Measurements from ENCODE around the gene CERS6. TPM values are rescaled to one million over a fixed set of nuclear protein-coding genes. Genes with fewer than 3 reads are reported as not detected.

CERS6 gene
- polyA plus RNA-seq, 1 donor (not counting 4 experiments of a cell fraction or from before 2014, with no cell fraction given): 19.5 TPM

DNA sequence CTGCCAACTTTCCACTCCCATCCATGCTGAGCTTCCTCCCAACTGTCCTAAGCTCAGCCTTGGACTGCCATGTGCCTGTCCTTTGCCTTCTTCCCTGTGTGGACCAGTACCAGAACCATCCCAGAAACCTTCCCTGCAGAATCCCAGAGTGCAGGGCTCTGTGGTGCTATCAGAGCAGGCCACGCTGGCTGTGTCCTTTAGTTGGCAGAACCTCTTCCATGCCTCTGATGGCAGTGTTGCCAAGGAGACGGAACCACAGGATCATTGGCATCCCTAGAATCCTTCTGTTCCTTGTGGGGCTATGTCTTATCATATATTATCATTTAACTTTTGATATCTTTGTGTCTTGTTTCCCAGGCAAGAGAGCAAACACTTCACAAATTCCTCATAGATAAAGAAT, 273.4 kb downstream of the CERS6 start:
- Histone ChIP-seq H3K27me3 (ENCODE audit: control insufficient read depth, extremely low read depth, insufficient read depth, low read length) (no peaks in the 10 kb centered on the region), H3K9me3 (ENCODE audit: control insufficient read depth, low read depth, low read length) (no peaks in the 10 kb centered on the region), H2AFZ (ENCODE audit: control insufficient read depth, low read length) (no peak overlapping the region), H3K9me1 (ENCODE audit: control insufficient read depth, extremely low read depth, insufficient read depth, low read length) (no peaks in the 10 kb centered on the region), H3K27ac (ENCODE audit: control insufficient read depth, insufficient read depth, low read length) (no peak overlapping the region), H3K4me1 (ENCODE audit: control insufficient read depth, extremely low read depth, insufficient read depth, low read length) (no peaks in the 10 kb centered on the region), H4K20me1 (ENCODE audit: control insufficient read depth, extremely low read depth, insufficient read depth, low read length) (no peaks in the 10 kb centered on the region), H3K36me3 (ENCODE audit: control insufficient read depth in 2 of 2, extremely low read depth in 1 of 2, insufficient read depth in 2 of 2, low read length in 2 of 2) (no peaks in the 10 kb centered on the region), H3K9ac (ENCODE audit: control insufficient read depth, extremely low read depth, insufficient read depth, low read length) (no peak overlapping the region), H3K4me2 (ENCODE audit: control insufficient read depth, extremely low read depth, insufficient read depth, low read depth, low read length) (no peak overlapping the region), H3K79me2 (ENCODE audit: control insufficient read depth, insufficient read depth, low read length) (no peaks in the 10 kb centered on the region), H3K4me3 (ENCODE audit: control insufficient read depth in 2 of 3, extremely low read depth in 1 of 3, insufficient read depth in 2 of 3, low read depth in 1 of 3, low read length in 3 of 3) (no peak overlapping the region)
- FAIRE-seq: no peak
- DNase-seq (ENCODE audit: low read depth, low spot score): no peak
- TF ChIP-seq EZH2 (IDR thresholded peaks at IDR 0.05; ENCODE audit: low read length): no peak
- TF ChIP-seq, protein P1, sequence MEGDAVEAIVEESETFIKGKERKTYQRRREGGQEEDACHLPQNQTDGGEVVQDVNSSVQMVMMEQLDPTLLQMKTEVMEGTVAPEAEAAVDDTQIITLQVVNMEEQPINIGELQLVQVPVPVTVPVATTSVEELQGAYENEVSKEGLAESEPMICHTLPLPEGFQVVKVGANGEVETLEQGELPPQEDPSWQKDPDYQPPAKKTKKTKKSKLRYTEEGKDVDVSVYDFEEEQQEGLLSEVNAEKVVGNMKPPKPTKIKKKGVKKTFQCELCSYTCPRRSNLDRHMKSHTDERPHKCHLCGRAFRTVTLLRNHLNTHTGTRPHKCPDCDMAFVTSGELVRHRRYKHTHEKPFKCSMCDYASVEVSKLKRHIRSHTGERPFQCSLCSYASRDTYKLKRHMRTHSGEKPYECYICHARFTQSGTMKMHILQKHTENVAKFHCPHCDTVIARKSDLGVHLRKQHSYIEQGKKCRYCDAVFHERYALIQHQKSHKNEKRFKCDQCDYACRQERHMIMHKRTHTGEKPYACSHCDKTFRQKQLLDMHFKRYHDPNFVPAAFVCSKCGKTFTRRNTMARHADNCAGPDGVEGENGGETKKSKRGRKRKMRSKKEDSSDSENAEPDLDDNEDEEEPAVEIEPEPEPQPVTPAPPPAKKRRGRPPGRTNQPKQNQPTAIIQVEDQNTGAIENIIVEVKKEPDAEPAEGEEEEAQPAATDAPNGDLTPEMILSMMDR (optimal IDR thresholded peaks at IDR 0.05 in 1 of 3, IDR thresholded peaks at IDR 0.05 in 1 of 3, conservative IDR thresholded peaks at IDR 0.05 in 1 of 3; ENCODE audit: extremely low read depth in 1 of 3, insufficient read depth in 2 of 3, low read length in 3 of 3): no peak
- dilution Hi-C loops (cut with MboI; ENCODE audit: extremely low pct_ligation_motif_present, low sequenced_read_pairs): no loop called here

DNA sequence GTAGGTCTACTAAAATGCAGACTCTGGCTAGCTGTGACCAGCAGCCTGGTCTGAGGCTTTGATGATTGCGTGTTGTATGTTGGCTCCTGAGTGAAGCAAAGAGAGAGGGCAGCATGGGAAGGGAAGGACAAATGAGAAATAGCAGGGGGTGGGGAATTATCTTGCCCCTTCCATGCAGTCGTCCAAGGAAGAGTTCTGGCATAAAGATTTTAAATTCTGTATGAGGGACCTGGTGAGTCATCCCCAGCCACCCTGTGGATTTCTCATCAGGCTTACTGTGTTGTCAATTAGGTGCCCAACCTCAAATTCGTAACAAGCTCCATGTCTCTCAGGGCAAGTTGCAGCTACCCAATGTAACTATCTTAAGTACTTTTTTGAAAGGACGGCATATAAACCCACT, 274.3 kb downstream of the CERS6 start:
- Histone ChIP-seq H3K4me2 (ENCODE audit: control insufficient read depth, extremely low read depth, insufficient read depth, low read depth, low read length) (no peak overlapping the region), H3K4me3 (ENCODE audit: control insufficient read depth in 2 of 3, extremely low read depth in 1 of 3, insufficient read depth in 2 of 3, low read depth in 1 of 3, low read length in 3 of 3) (no peak overlapping the region), H3K9me1 (ENCODE audit: control insufficient read depth, extremely low read depth, insufficient read depth, low read length) (no peaks in the 10 kb centered on the region), H3K27me3 (ENCODE audit: control insufficient read depth, extremely low read depth, insufficient read depth, low read length) (no peaks in the 10 kb centered on the region), H3K9ac (ENCODE audit: control insufficient read depth, extremely low read depth, insufficient read depth, low read length) (no peak overlapping the region), H4K20me1 (ENCODE audit: control insufficient read depth, extremely low read depth, insufficient read depth, low read length) (no peaks in the 10 kb centered on the region), H3K9me3 (ENCODE audit: control insufficient read depth, low read depth, low read length) (no peaks in the 10 kb centered on the region), H3K36me3 (ENCODE audit: control insufficient read depth in 2 of 2, extremely low read depth in 1 of 2, insufficient read depth in 2 of 2, low read length in 2 of 2) (no peaks in the 10 kb centered on the region), H3K27ac (ENCODE audit: control insufficient read depth, insufficient read depth, low read length) (no peak overlapping the region), H3K79me2 (ENCODE audit: control insufficient read depth, insufficient read depth, low read length) (no peaks in the 10 kb centered on the region), H3K4me1 (ENCODE audit: control insufficient read depth, extremely low read depth, insufficient read depth, low read length) (no peaks in the 10 kb centered on the region), H2AFZ (ENCODE audit: control insufficient read depth, low read length) (no peak overlapping the region)
- DNase-seq (ENCODE audit: low read depth, low spot score) (no peak), FAIRE-seq (no peak)
- dilution Hi-C loops (cut with MboI; ENCODE audit: extremely low pct_ligation_motif_present, low sequenced_read_pairs): no loop called here
- TF ChIP-seq, protein P1 (optimal IDR thresholded peaks at IDR 0.05 in 1 of 3, IDR thresholded peaks at IDR 0.05 in 1 of 3, conservative IDR thresholded peaks at IDR 0.05 in 1 of 3; ENCODE audit: extremely low read depth in 1 of 3, insufficient read depth in 2 of 3, low read length in 3 of 3): no peak
- TF ChIP-seq EZH2 (IDR thresholded peaks at IDR 0.05; ENCODE audit: low read length): no peak
